GM12878 (cell line): ENCODE data around the gene KLHDC1. TPM values are rescaled to one million over a fixed set of nuclear protein-coding genes. Genes with fewer than 3 reads are reported as not detected.

Experiments
- ATAC-seq: fragments of 200-7000 bp; cut with Tn5 transposase; 3 replicates; pipeline ENCODE4 v1.9.1; 2020; ENCODE audit warnings: mild to moderate bottlenecking, moderate library complexity
- BruUV-seq: library from RNA; stranded (reverse); fragments of 400-500 nt; replicated peaks from 2 replicates; lab custom pipeline; 2021; lab: Mats Ljungman, UMichigan
- CTCF ChIA-PET: fragments of 300-600 bp; sonication (Branson Sonifier 250); formaldehyde crosslinking; extraction: SDS; loops from one replicate; lab custom pipeline; 2021; ENCODE audit warnings: inconsistent platforms; lab: Yijun Ruan, JAX
- POLR2A ChIA-PET: fragments of 350-600 bp; formaldehyde crosslinking; extraction: SDS; loops from one replicate; lab custom pipeline; 2021; ENCODE audit warnings: inconsistent platforms; lab: Charles Lee
- RAD21 ChIA-PET: fragments of 300-600 bp; sonication (Branson Sonifier 250); formaldehyde crosslinking; loops from one replicate; lab custom pipeline; 2023; ENCODE audit warnings: antibody characterized with exemption; ENCODE audit not compliant: unreplicated experiment; lab: Charles Lee
- SMC1A ChIA-PET: fragments of 300-600 bp; sonication (Branson Sonifier 250); formaldehyde crosslinking; loops from one replicate; lab custom pipeline; 2023; ENCODE audit not compliant: unreplicated experiment, uncharacterized antibody; lab: Charles Lee
- DNase-seq: peaks from one replicate; pipeline ENCODE4 v3.0.0-alpha.2; 2011; ENCODE audit warnings: low read depth, low spot score
- FAIRE-seq: peaks from 3 replicates; lab custom pipeline; 2011; peaks lifted over from hg19 to GRCh38; lab: Jason Lieb, UNC
- H2AFZ ChIP-seq: 2 replicates; pipeline ENCODE4 v1.6.0; 2011; ENCODE audit warnings: low read depth, low read length, control low read depth; ENCODE audit not compliant: control insufficient read depth
- H3K27ac ChIP-seq: 2 replicates; pipeline ENCODE4 v1.5.1; 2011; ENCODE audit warnings: control low read depth; ENCODE audit not compliant: control insufficient read depth, insufficient read depth
- H3K27me3 ChIP-seq, 2 experiments: replicated peaks in 1 of 2; 2 replicates each; pipeline versions ENCODE4 v1.6.0 to v1.6.1; 2011; ENCODE audit warnings: low read length in 1 of 2; ENCODE audit not compliant: control insufficient read depth in 2 of 2, insufficient read depth in 2 of 2
- H3K36me3 ChIP-seq, 2 experiments: 2 replicates each; pipeline ENCODE4 v1.5.1; 2011; ENCODE audit warnings: low read length in 1 of 2; ENCODE audit not compliant: control insufficient read depth in 2 of 2, insufficient read depth in 2 of 2
- H3K4me1 ChIP-seq: 2 replicates; pipeline ENCODE4 v1.6.1; 2011; ENCODE audit warnings: mild to moderate bottlenecking, low read length, moderate library complexity, mixed read lengths; ENCODE audit not compliant: control insufficient read depth, insufficient read depth
- H3K4me2 ChIP-seq: 2 replicates; pipeline ENCODE4 v1.6.0; 2011; ENCODE audit warnings: control low read depth; ENCODE audit not compliant: control insufficient read depth, insufficient read depth
- H3K4me3 ChIP-seq: fragments of 200-600 bp; sonication (generic); 2 replicates; pipeline ENCODE4 v1.5.1; 2016
- H3K79me2 ChIP-seq: 2 replicates; pipeline ENCODE4 v1.6.0; 2011; ENCODE audit warnings: low read length; ENCODE audit not compliant: control insufficient read depth, insufficient read depth
- H3K9ac ChIP-seq: 2 replicates; pipeline ENCODE4 v1.8.0; 2011; ENCODE audit warnings: low read length, control low read depth, mixed read lengths; ENCODE audit not compliant: control insufficient read depth, insufficient read depth
- H3K9me3 ChIP-seq: replicated peaks from 3 replicates; pipeline ENCODE4 v1.5.1; 2011; ENCODE audit warnings: mild to moderate bottlenecking, low read length; ENCODE audit not compliant: control insufficient read depth, insufficient read depth
- H4K20me1 ChIP-seq: 2 replicates; pipeline ENCODE4 v1.6.0; 2011; ENCODE audit not compliant: control insufficient read depth, insufficient read depth
- CBX5 ChIP-seq: sonication (generic); IDR thresholded peaks from 2 replicates; pipeline ENCODE4 v1.6.1; 2016; ENCODE audit warnings: low read depth, moderate library complexity, mild to moderate bottlenecking, inconsistent platforms
- NBN ChIP-seq: fragments of 450-650 bp; IDR thresholded peaks from 2 replicates; pipeline ENCODE4 v1.6.1; 2016
- NR2C2 ChIP-seq: IDR thresholded peaks from 2 replicates; pipeline ENCODE4 v1.6.1; 2011; ENCODE audit warnings: borderline replicate concordance, low read depth; ENCODE audit not compliant: control insufficient read depth, insufficient read length
- SMAD5 ChIP-seq: IDR thresholded peaks from 2 replicates; pipeline ENCODE4 v1.6.1; 2016; ENCODE audit warnings: antibody characterized with exemption, low read depth
- ZBTB11 ChIP-seq: fragments of 450-650 bp; formaldehyde crosslinking; IDR thresholded peaks from 2 replicates; pipeline ENCODE4 v1.5.0; 2022; ENCODE audit warnings: mild to moderate bottlenecking, missing genetic modification characterization
- ZNF24 ChIP-seq: fragments of 450-650 bp; IDR thresholded peaks from 2 replicates; pipeline ENCODE4 v1.6.1; 2017; ENCODE audit warnings: antibody characterized with exemption, mild to moderate bottlenecking
- WGBS: methylation state at CpG from one replicate; pipeline ENCODE4 v1.1.6; 2016; ENCODE audit warnings: low lambda C conversion rate; ENCODE audit not compliant: insufficient replicate concordance, insufficient coverage; ENCODE audit errors: missing lambda C conversion rate; 5-methylcytosine and 5-hydroxymethylcytosine counted together
- in situ Hi-C: fragments of 300-500 bp; cut with MboI; formaldehyde crosslinking; loops from 9 replicates; pipeline ENCODE4 v1.14.3; 2018; ENCODE audit warnings: mixed read lengths
- intact Hi-C: fragments of 100-400 bp; cut with micrococcal nuclease; formaldehyde crosslinking; loops from one replicate; pipeline ENCODE4 v1.14.2; 2022; ENCODE audit not compliant: unreplicated experiment
- polyA plus RNA-seq, 11 experiments: library from polyadenylated mRNA; depleted of rRNA in 4 of 11; unstranded in 6 of 11; stranded (reverse) in 5 of 11; fragments of >200 nt; fragmentation: Nextera tagmentation in 4 of 11; fragmentation: Illumina TruSeq in 1 of 11; extraction: Ambion mirVana in 4 of 11; extraction: Trizol in 1 of 11; gene quantifications; 1 replicate in 1 of 11; 2 replicates in 10 of 11; pipeline versions ENCODE4 v1.2.1 to v1.2.3, GENCODE V29; 2011 to 2016; ENCODE audit warnings: inconsistent platforms in 2 of 11, missing spikeins in 2 of 11, low read depth in 1 of 11
- total RNA-seq, 4 experiments: library from RNA; depleted of rRNA in 3 of 4; stranded (reverse); fragments of >200 nt in 3 of 4; fragmentation: Illumina TruSeq in 1 of 4; extraction: Trizol in 1 of 4; gene quantifications; 2 replicates each; pipeline versions ENCODE4 v1.2.1 to v1.2.3, GENCODE V29; 2013 to 2021
- TF ChIP-seq, protein P1 (sequence below): IDR thresholded peaks from 2 replicates; pipeline ENCODE4 v1.6.1; 2012; ENCODE audit warnings: mild to moderate bottlenecking, low read depth, low read length
- TF ChIP-seq, protein P2 (sequence below): fragments of 450-650 bp; IDR thresholded peaks from 2 replicates; pipeline ENCODE4 v1.6.1; 2016; ENCODE audit warnings: mild to moderate bottlenecking
- TF ChIP-seq, protein P3 (sequence below): fragments of 450-650 bp; IDR thresholded peaks from 2 replicates; pipeline ENCODE4 v1.6.1; 2018; ENCODE audit warnings: borderline replicate concordance, mild to moderate bottlenecking; ENCODE audit not compliant: partially characterized antibody

KLHDC1 gene
- total and polyA plus RNA-seq, 10 of the 15 experiments (the other 5 are each of a cell fraction or from before 2014, with no cell fraction given), result 0.22 to 0.98 (median 0.55) TPM

- intact Hi-C loops, result loop anchor here (2.0 to 10.0 kb wide), 2 partner anchors 74 to 348 kb away; partner anchors contain the start of genes KLHDC1 and VCPKMT
- 0 out of 4 replicates have a peak, but pooled peaks cover 0 to 5% of the 10 kb centered on the region in 2 experiments for H3K36me3 ChIP-seq
- H3K9me3 ChIP-seq, result no peaks in the 10 kb centered on the region
- SMC1A ChIA-PET, result interaction anchor here (0.7 to 1.4 kb wide), 4 partner anchors 17 to 350 kb away, joined by 3 to 4 read pairs (median 3); no protein-coding TSS in a partner anchor
- H4K20me1 ChIP-seq, result no peaks in the 10 kb centered on the region
- WGBS, result 96% methylated on average over 10 of the region's 10 CpGs
- no peak for FAIRE-seq
- no peaks in the 10 kb centered on the region for H3K27me3 ChIP-seq
- RAD21 ChIA-PET, result interaction anchor here (0.5 to 2.8 kb wide), 7 partner anchors 27 to 146 kb away, joined by 3 to 18 read pairs (median 4); partner anchors contain the start of genes MGAT2 and RPL36AL
- H3K4me3 ChIP-seq, result peak overlapping the region; percentile 93
- no TSS peak for BruUV-seq
- no peak for ATAC-seq
- CTCF ChIA-PET, result interaction anchor here (0.6 to 2.8 kb wide), 6 partner anchors 13 to 172 kb away, joined by 3 to 7 read pairs (median 4); partner anchors contain the start of genes DNAAF2 and POLE2
- POLR2A ChIA-PET, result interaction anchor here (0.6 to 2.9 kb wide), 12 partner anchors 62 to 712 kb away, joined by 3 to 31 read pairs (median 4); partner anchors contain the start of genes DNAAF2, MGAT2, POLE2 and RPL36AL
- H3K4me1 ChIP-seq, result peaks cover 7% of the 10 kb centered on the region
- peaks cover 11% of the 10 kb centered on the region for H3K79me2 ChIP-seq
- TF ChIP-seq NR2C2 (no peak), ZBTB11 (CRISPR knock-in tag) (no peak), SMAD5 (no peak), NBN (no peak), ZNF24 (no peak), CBX5 (no peak)
- TF ChIP-seq, protein P1, sequence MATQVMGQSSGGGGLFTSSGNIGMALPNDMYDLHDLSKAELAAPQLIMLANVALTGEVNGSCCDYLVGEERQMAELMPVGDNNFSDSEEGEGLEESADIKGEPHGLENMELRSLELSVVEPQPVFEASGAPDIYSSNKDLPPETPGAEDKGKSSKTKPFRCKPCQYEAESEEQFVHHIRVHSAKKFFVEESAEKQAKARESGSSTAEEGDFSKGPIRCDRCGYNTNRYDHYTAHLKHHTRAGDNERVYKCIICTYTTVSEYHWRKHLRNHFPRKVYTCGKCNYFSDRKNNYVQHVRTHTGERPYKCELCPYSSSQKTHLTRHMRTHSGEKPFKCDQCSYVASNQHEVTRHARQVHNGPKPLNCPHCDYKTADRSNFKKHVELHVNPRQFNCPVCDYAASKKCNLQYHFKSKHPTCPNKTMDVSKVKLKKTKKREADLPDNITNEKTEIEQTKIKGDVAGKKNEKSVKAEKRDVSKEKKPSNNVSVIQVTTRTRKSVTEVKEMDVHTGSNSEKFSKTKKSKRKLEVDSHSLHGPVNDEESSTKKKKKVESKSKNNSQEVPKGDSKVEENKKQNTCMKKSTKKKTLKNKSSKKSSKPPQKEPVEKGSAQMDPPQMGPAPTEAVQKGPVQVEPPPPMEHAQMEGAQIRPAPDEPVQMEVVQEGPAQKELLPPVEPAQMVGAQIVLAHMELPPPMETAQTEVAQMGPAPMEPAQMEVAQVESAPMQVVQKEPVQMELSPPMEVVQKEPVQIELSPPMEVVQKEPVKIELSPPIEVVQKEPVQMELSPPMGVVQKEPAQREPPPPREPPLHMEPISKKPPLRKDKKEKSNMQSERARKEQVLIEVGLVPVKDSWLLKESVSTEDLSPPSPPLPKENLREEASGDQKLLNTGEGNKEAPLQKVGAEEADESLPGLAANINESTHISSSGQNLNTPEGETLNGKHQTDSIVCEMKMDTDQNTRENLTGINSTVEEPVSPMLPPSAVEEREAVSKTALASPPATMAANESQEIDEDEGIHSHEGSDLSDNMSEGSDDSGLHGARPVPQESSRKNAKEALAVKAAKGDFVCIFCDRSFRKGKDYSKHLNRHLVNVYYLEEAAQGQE, result no peak
- TF ChIP-seq, protein P2, sequence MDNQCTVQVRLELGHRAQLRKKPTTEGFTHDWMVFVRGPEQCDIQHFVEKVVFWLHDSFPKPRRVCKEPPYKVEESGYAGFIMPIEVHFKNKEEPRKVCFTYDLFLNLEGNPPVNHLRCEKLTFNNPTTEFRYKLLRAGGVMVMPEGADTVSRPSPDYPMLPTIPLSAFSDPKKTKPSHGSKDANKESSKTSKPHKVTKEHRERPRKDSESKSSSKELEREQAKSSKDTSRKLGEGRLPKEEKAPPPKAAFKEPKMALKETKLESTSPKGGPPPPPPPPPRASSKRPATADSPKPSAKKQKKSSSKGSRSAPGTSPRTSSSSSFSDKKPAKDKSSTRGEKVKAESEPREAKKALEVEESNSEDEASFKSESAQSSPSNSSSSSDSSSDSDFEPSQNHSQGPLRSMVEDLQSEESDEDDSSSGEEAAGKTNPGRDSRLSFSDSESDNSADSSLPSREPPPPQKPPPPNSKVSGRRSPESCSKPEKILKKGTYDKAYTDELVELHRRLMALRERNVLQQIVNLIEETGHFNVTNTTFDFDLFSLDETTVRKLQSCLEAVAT, result peak; percentile 24; the same call in 1 of the 2 replicates
- TF ChIP-seq, protein P3, sequence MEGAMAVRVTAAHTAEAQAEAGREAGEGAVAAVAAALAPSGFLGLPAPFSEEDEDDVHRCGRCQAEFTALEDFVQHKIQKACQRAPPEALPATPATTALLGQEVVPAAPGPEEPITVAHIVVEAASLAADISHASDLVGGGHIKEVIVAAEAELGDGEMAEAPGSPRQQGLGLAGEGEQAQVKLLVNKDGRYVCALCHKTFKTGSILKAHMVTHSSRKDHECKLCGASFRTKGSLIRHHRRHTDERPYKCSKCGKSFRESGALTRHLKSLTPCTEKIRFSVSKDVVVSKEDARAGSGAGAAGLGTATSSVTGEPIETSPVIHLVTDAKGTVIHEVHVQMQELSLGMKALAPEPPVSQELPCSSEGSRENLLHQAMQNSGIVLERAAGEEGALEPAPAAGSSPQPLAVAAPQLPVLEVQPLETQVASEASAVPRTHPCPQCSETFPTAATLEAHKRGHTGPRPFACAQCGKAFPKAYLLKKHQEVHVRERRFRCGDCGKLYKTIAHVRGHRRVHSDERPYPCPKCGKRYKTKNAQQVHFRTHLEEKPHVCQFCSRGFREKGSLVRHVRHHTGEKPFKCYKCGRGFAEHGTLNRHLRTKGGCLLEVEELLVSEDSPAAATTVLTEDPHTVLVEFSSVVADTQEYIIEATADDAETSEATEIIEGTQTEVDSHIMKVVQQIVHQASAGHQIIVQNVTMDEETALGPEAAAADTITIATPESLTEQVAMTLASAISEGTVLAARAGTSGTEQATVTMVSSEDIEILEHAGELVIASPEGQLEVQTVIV, result no peak
- peak overlapping the region; percentile 64 for H2AFZ ChIP-seq
- peak overlapping the region; percentile 93 for H3K27ac ChIP-seq
- peak overlapping the region; percentile 64 for H3K4me2 ChIP-seq
- in situ Hi-C loops, result loop anchor here (5.0 to 25.0 kb wide), 2 partner anchors 130 to 305 kb away; partner anchors contain the start of gene DNAAF2
- H3K9ac ChIP-seq, result peak overlapping the region; percentile 86
- DNase-seq, result no peak
Measured at GRCh38 chr14:49766839-49767238, 73.9 kb downstream of the KLHDC1 start.
